Measurements from ENCODE around the gene NEURL1B.
"Not testable (repeated sequence)": the region's sequence is repeated elsewhere in the genome, so short reads cannot be mapped to it uniquely, and the experiment has no call there.

NEURL1B gene

GRCh38 chr5:172634106-172634899 is 6.8 kb upstream of the NEURL1B start:
- DNase-seq (ENCODE audit: low read depth) = no peak

GRCh38 chr5:172635038-172635437 is 6.0 kb upstream of the NEURL1B start:
- DNase-seq (ENCODE audit: low read depth) = no peak

GRCh38 chr5:172636279-172637050 is 4.6 kb upstream of the NEURL1B start:
- no peak for DNase-seq (ENCODE audit: low read depth)

GRCh38 chr5:172637110-172637580 is 3.9 kb upstream of the NEURL1B start:
- no peak for DNase-seq (ENCODE audit: low read depth)

DNA sequence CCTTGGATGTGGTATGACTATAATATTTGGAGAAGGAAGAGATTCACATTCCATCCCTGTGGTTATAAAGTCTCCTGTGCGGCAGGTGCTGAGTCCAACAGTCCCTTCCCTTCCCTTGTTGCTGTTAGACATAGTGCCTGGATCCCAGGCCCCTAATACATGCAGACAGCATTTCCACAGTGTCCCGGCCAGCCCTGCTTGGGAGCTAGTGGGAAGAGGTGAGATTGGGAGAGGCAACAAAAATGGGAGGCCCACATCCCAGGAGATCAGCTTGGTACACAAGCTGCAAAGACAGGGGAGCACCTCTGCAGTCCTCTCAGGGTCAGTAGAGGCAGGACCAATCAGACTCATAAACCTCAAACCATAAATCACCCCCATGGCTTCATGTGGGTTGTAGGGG is 3.3 kb upstream of the NEURL1B start:
- no peak for DNase-seq (ENCODE audit: low read depth)

- DNase-seq (ENCODE audit: low read depth) = no peak
These were observed 2.8 kb upstream of the NEURL1B start for GRCh38 chr5:172638209-172638768.

GRCh38 chr5:172640139-172640538 is 924 bp upstream of the NEURL1B start:
- DNase-seq (ENCODE audit: low read depth) = no peak

DNA sequence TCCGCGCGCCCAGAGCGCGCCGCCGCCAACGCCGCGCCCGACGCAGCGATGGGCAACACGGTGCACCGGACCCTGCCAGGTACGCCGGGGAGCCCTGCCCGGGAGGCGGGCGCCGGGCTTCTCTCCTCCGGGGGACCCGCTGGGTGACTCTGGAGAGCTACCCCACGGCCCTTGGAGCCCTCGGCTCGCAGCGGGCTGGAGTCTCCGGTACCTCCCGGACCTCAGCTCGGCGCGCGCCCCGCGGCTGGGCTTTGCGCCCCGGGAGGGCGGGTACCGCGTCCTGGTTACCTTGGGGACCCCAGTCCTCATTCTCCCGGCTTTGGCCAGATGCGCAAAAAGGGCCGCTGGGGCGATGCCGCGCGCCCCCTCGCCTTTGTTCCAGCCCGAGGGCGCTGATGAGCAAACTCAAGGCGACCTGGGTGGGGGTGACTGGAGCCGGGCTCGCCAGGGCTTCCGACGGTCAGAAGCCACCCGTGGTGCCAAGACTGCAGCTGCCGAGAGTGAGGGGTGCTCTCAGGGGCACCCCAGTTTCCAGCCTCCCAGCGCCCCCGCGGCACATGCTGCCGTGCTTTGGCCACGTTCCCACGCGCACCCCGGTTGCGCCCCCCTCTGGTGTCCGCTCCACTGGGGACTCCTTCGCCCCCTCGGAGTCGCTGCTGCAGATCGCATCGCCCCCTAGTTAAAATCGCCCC is 442 bp downstream of the NEURL1B start:
- no peak for DNase-seq (ENCODE audit: low read depth)

- DNase-seq (ENCODE audit: low read depth) = no peak
These were observed 967 bp downstream of the NEURL1B start for GRCh38 chr5:172642051-172642409.

DNA sequence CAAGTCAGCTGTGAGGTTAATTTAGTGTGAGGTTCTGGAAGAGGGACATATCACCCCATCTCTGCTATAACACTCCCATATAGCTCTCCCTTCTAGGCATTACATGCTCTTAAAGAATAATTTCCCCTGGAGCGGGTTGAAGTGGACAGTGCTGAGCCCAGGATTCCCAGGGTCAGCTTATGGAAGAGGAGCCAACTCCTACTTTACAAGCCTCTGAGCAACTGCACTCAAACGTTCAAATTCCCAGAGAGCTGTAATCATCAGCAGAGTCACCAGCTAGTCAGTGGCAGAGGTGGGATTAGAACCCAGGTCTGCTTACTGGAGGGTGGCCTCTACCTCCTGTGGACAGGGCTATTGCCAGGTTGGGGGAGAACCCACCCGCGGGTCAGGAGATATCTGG is 1.4 kb downstream of the NEURL1B start:
- DNase-seq (ENCODE audit: low read depth) = no peak

DNA sequence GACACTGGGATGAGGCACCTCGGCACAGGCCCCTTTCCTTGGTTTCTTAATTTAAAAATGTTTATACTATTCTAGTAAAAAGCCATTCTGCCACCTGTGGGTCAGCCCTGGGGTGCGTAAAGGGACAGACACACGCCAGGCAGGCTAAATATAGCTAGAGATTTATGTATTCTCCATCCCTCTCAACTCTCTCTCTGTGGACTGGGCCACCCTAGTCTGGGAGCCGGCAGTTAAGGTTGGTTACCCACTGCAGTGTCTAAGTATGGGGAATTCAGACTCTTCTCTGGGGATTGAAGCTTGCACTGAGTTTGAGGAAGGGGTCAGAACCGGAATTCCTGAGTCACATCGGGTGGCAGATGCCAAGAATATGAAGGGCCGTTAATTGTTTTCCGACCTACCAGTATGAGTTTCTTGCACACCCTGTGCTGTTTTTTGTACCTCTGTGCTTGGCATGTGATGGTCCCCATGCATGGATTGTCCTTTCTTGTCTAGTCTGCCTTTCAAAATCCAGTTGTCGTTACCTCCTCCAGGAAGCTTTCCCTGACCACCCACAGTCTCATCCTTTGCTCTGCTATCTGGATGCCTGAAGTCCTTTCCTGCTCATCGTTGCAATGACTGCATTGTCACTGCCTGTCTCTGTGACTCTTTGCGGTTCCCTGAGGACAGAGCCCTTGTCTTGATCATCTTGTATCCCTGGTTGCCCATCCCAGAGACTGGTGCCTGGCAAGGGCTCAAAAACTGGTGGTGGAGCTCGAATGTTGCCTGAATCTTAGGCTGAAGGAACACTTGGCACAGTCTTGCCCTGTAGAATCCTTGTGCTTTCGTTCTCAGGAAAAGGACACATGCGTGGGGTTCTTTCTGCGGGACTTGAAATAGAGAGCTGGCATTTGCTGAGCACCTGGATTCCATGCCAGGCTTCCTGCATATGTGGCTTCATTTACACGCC is 2.1 kb downstream of the NEURL1B start:
- DNase-seq (ENCODE audit: low read depth) = no peak

DNA sequence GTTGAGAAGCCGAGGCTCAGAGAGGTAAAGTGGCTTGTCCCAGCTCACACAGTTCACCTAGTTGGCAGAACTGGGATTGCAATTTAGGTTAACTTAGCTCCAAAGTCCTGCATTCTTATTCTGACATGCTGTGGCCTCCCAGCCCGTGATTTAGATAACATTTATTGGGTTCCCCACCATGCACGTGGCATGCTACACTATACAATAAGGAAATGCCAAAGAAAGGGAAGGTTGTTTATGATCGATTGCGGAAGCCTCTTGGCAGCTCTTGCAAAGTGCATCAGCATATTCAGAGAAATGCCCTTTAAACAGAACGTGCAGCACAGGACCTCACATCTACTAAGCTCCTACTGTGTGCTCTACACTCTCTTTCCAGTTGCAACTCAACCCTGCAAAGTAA is 3.2 kb downstream of the NEURL1B start:
- no peak for DNase-seq (ENCODE audit: low read depth)

DNA sequence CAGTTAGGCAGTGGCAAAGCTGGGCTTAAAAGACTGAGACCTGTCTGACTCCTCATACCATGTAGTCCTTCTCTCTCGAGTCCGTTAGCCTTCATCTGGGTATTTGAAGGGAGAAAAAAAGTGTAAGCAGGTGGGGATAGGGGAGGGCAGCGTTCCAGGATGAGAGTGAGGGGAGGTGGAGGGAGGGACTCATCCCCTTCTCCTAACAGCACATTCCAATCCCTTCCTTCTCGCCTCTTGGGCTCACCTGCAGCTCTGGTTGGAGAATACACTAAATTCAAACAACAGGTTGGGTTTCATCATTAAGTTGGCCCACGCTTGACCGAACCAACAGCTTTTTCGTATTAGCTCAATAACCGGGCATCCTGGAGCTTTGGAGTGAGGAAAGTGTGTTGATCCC is 3.6 kb downstream of the NEURL1B start:
- no peak for DNase-seq (ENCODE audit: low read depth)

DNA sequence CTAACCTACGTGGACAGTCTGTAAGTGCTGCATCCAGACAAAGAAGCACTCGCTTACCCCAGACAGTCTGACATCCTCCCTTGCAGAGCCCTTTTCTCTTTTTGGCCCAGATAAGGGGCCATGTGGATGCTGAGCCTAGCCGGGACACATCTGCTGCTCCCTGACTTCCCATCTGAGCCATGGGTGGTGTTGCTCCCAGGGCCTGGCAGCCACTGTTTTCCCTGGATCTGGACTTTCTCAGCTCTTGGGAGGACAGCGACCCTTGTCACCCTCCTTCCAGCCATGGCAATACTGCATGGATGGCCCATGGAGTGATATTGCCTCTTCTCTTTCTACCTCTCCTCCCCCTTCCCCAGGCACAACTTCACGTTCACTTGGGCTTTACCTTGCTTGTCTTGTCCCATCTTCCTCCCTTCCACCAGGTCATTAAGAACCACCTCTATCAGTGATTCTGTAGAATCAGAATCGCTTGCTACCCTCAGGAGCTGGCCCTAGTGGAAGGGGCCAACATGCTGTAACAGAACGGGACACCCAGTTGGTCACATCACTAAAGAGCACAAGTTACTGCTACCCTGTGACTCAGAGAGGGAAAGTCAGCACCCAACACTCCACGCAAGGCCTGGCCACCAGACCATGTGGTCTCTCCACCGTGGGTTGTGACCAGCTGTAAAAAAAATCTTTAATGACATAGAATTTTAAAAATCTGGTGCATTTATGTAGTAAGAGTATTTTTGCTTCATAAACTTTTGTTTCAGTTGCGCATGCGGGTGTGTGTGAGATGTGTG is 4.4 kb downstream of the NEURL1B start:
- no peak for DNase-seq (ENCODE audit: low read depth)

GRCh38 chr5:172646716-172647285 is 5.7 kb downstream of the NEURL1B start:
- DNase-seq (ENCODE audit: low read depth) = no peak

GRCh38 chr5:172647352-172648012 is 6.4 kb downstream of the NEURL1B start:
- DNase-seq (ENCODE audit: low read depth) = no peak

- DNase-seq (ENCODE audit: low read depth) = no peak
These were observed 6.9 kb downstream of the NEURL1B start for GRCh38 chr5:172648013-172648381.

DNA sequence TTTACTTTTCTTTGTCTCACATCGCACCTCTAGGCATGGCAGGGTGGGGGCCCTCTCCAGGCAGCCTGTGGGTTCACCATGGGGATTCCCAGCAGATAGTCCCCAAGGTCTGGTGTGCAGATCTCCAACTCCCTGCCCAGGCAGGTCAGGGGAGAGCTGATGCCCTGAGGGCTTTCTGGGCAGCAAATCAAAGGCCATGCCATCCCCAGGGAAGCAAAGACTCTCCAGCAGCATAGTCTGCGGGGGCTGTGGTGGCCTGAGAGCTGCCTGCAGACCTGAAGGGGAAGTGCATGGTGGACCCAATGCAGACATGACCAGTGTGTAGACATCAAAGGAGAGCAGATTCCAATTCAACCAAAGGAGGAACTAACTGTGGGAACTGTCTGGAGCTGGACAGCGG is 7.7 kb downstream of the NEURL1B start:
- DNase-seq (ENCODE audit: low read depth) = no peak

GRCh38 chr5:172656496-172656895 is 15.4 kb downstream of the NEURL1B start:
- not testable (repeated sequence) for DNase-seq (ENCODE audit: low read depth)

Measured in T follicular helper cell (primary cell).